Neuronal stem cell (in vitro differentiated cells): ENCODE data around the gene PLSCR1.

Experiments used
- DNase-seq: peaks from one replicate; pipeline ENCODE4 v3.0.0-alpha.2; 2013; ENCODE audit warnings: low spot score
- H2AFZ ChIP-seq: one replicate; pipeline ENCODE4 v1.6.1; 2013; ENCODE audit warnings: mild to moderate bottlenecking, low read length, inconsistent platforms
- H2AK5ac ChIP-seq: 2 replicates; pipeline ENCODE4 v1.6.1; 2013; ENCODE audit warnings: low read depth, mild to moderate bottlenecking, inconsistent platforms, low read length, moderate library complexity, mixed read lengths
- H2BK120ac ChIP-seq: 2 replicates; pipeline ENCODE4 v1.6.1; 2013; ENCODE audit warnings: low read depth, mild to moderate bottlenecking, inconsistent platforms, low read length, moderate library complexity, mixed read lengths
- H2BK12ac ChIP-seq: one replicate; pipeline ENCODE4 v1.6.1; 2013; ENCODE audit warnings: low read length, inconsistent platforms
- H2BK15ac ChIP-seq: 2 replicates; pipeline ENCODE4 v1.6.1; 2013; ENCODE audit warnings: mild to moderate bottlenecking, low read length, inconsistent platforms, mixed read lengths
- H2BK5ac ChIP-seq: one replicate; pipeline ENCODE4 v1.6.1; 2013; ENCODE audit warnings: inconsistent platforms, mild to moderate bottlenecking, low read length, moderate library complexity
- H3K14ac ChIP-seq: one replicate; pipeline ENCODE4 v1.6.1; 2013; ENCODE audit warnings: low read length, inconsistent platforms
- H3K18ac ChIP-seq: 2 replicates; pipeline ENCODE4 v1.6.1; 2013; ENCODE audit warnings: low read length, inconsistent platforms
- H3K23ac ChIP-seq: 2 replicates; pipeline ENCODE4 v1.6.1; 2013; ENCODE audit warnings: low read depth, mild to moderate bottlenecking, mixed read lengths, low read length, inconsistent platforms; ENCODE audit not compliant: poor library complexity
- H3K27ac ChIP-seq: replicated peaks from 3 replicates; pipeline ENCODE4 v1.5.1; 2013; ENCODE audit warnings: low read length, inconsistent platforms
- H3K27me3 ChIP-seq, 3 experiments: 2 replicates each; pipeline ENCODE4 v1.6.1; 2013; ENCODE audit warnings: low read length in 3 of 3, mild to moderate bottlenecking in 2 of 3, inconsistent platforms in 1 of 3, low read depth in 1 of 3, mixed read lengths in 1 of 3, moderate library complexity in 1 of 3; ENCODE audit not compliant: control insufficient read depth in 3 of 3, insufficient read depth in 3 of 3
- H3K36me3 ChIP-seq, 2 donors: replicated peaks in 1 of 2; 2 replicates each; pipeline ENCODE4 v1.6.1; 2013; ENCODE audit warnings: low read length in 2 of 2; ENCODE audit not compliant: control insufficient read depth in 2 of 2, insufficient read depth in 2 of 2
- H3K4ac ChIP-seq: 2 replicates; pipeline ENCODE4 v1.6.1; 2013; ENCODE audit warnings: inconsistent platforms, mild to moderate bottlenecking, low read length, moderate library complexity
- H3K4me1 ChIP-seq, 2 donors: 1 replicate in 1 of 2; 2 replicates in 1 of 2; pipeline ENCODE4 v1.6.1; 2013; ENCODE audit warnings: low read length in 2 of 2, low read depth in 1 of 2; ENCODE audit not compliant: control insufficient read depth in 2 of 2, insufficient read depth in 1 of 2
- H3K4me2 ChIP-seq: one replicate; pipeline ENCODE4 v1.6.1; 2013; ENCODE audit warnings: mild to moderate bottlenecking, low read length, inconsistent platforms; ENCODE audit not compliant: insufficient read depth, poor library complexity, severe bottlenecking
- H3K4me3 ChIP-seq, 2 donors: 2 replicates each; pipeline ENCODE4 v1.5.1; 2013; ENCODE audit warnings: low read length in 2 of 2, mild to moderate bottlenecking in 2 of 2, inconsistent platforms in 1 of 2, moderate library complexity in 1 of 2
- H3K79me1 ChIP-seq: one replicate; pipeline ENCODE4 v1.6.1; 2013; ENCODE audit warnings: low read depth, mild to moderate bottlenecking, inconsistent platforms, low read length, moderate library complexity
- H3K9ac ChIP-seq: one replicate; pipeline ENCODE4 v1.6.1; 2013; ENCODE audit warnings: mild to moderate bottlenecking, low read depth, low read length, inconsistent platforms; ENCODE audit not compliant: poor library complexity
- H3K9me3 ChIP-seq, 2 donors: replicated peaks in 1 of 2; 2 replicates each; pipeline versions ENCODE3 to v1.6.1; 2013; ENCODE audit warnings: low read length in 2 of 2, mild to moderate bottlenecking in 2 of 2, inconsistent platforms in 1 of 2, low read depth in 1 of 2, mixed read lengths in 1 of 2, moderate library complexity in 1 of 2; ENCODE audit not compliant: control insufficient read depth in 2 of 2, insufficient read depth in 1 of 2
- H4K8ac ChIP-seq: one replicate; pipeline ENCODE4 v1.6.1; 2013; ENCODE audit warnings: low read depth, mild to moderate bottlenecking, inconsistent platforms, low read length, moderate library complexity
- H4K91ac ChIP-seq: one replicate; pipeline ENCODE4 v1.6.1; 2013; ENCODE audit warnings: low read length, low read depth, mild to moderate bottlenecking, inconsistent platforms; ENCODE audit not compliant: poor library complexity
- WGBS, 2 donors: extraction: QIAGEN DNeasy Blood & Tissue Kit; methylation state at CpG; one replicate each; pipeline ENCODE4 v1.1.7; 2013; ENCODE audit warnings: missing lambda C conversion rate in 2 of 2, mixed read lengths in 1 of 2; ENCODE audit not compliant: insufficient read length in 2 of 2, insufficient replicate concordance in 1 of 2; ENCODE audit errors: extremely low coverage in 2 of 2; 5-methylcytosine and 5-hydroxymethylcytosine counted together

Gene PLSCR1

GRCh38 chr3:146537603-146538002 lies 6.8 kb downstream of the PLSCR1 start:
- Histone ChIP-seq H3K18ac (no peak overlapping the region), H3K4ac (no peak overlapping the region), H3K23ac (no peak overlapping the region), H3K36me3 (peaks cover 0 to 27% of the 10 kb centered on the region in 2 donors), H3K9me3 (peaks cover 0 to 20% of the 10 kb centered on the region in 2 donors), H3K14ac (no peak overlapping the region), H3K9ac (no peak overlapping the region), H4K8ac (no peak overlapping the region), H2BK15ac (no peak overlapping the region), H3K79me1 (no peaks in the 10 kb centered on the region), H3K27me3 (no peaks in the 10 kb centered on the region), H3K27ac (no peak overlapping the region), H3K4me2 (no peak overlapping the region), H2BK120ac (no peak overlapping the region), H2BK12ac (no peak overlapping the region), H4K91ac (no peak overlapping the region), H2BK5ac (no peak overlapping the region), H2AFZ (no peak overlapping the region), H2AK5ac (no peak overlapping the region), H3K4me1 (peaks cover 3% of the 10 kb centered on the region in 2 donors), H3K4me3 (no peak overlapping the region)
- no CpG with 5 or more reads among the region's 3 CpGs for WGBS, 2 donors
- DNase-seq = no peak

- Histone ChIP-seq H2BK12ac (no peak overlapping the region), H3K27me3 (no peaks in the 10 kb centered on the region), H2AK5ac (no peak overlapping the region), H3K4me3 (no peak overlapping the region), H3K4ac (no peak overlapping the region), H2BK120ac (no peak overlapping the region), H3K18ac (no peak overlapping the region), H3K14ac (no peak overlapping the region), H2BK5ac (no peak overlapping the region), H3K4me1 (peaks cover 3% of the 10 kb centered on the region in 2 donors), H3K36me3 (peaks cover 0 to 37% of the 10 kb centered on the region in 2 donors), H2BK15ac (no peak overlapping the region), H4K91ac (no peak overlapping the region), H4K8ac (no peak overlapping the region), H3K79me1 (no peaks in the 10 kb centered on the region), H3K23ac (no peak overlapping the region), H3K27ac (no peak overlapping the region), H3K9ac (no peak overlapping the region), H3K4me2 (no peak overlapping the region), H2AFZ (no peak overlapping the region), H3K9me3 (peaks cover 0 to 20% of the 10 kb centered on the region in 2 donors)
- DNase-seq = no peak
Observed at GRCh38 chr3:146536681-146537080, 7.7 kb downstream of the PLSCR1 start.

DNA sequence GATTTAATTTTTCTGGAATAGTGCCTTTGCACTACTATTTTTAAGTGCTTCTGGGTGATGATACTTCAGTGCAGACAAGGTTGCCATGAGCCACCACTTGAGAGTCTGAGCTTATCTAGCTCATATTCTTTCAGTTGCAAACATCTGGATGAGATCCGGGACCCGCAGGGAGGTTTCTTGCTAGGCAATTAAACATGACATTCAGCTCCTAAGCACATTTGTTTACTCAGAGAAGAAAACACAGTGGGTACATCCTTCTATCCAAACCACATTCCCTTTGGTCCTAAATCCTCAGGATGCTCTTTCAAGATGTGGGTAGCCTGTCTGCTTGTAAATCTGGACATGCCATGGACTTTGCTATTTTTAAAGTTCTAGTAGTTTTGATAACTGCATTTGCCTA lies 12.0 kb downstream of the PLSCR1 start:
- WGBS, 2 donors = no CpG with 5 or more reads among the region's 2 CpGs
- H3K9ac ChIP-seq = no peak overlapping the region

GRCh38 chr3:146530609-146531008 lies 13.8 kb downstream of the PLSCR1 start:
- Histone ChIP-seq H2BK15ac (no peak overlapping the region), H3K4ac (no peak overlapping the region), H3K9ac (no peak overlapping the region), H3K79me1 (no peaks in the 10 kb centered on the region), H3K27me3 (no peaks in the 10 kb centered on the region), H3K36me3 (peaks cover 0 to 69% of the 10 kb centered on the region in 2 donors), H2BK5ac (no peak overlapping the region), H3K9me3 (no peaks in the 10 kb centered on the region), H3K18ac (no peak overlapping the region), H2AK5ac (no peak overlapping the region), H3K4me3 (no peak overlapping the region), H3K14ac (no peak overlapping the region), H4K91ac (no peak overlapping the region), H4K8ac (no peak overlapping the region), H3K27ac (no peak overlapping the region), H2BK12ac (no peak overlapping the region), H2BK120ac (no peak overlapping the region), H2AFZ (no peak overlapping the region), H3K4me2 (no peak overlapping the region), H3K4me1 (no peaks in the 10 kb centered on the region), H3K23ac (no peak overlapping the region)
- no peak for DNase-seq
- WGBS, 2 donors = no CpG with 5 or more reads among the region's 2 CpGs

More for the DNA sequence above, 12.0 kb downstream of the PLSCR1 start:
- no peak overlapping the region for H3K18ac ChIP-seq
- H2BK12ac ChIP-seq = no peak overlapping the region
- H3K4me2 ChIP-seq = no peak overlapping the region
- H2BK5ac ChIP-seq = no peak overlapping the region
- H2BK120ac ChIP-seq = no peak overlapping the region
- H3K4me1 ChIP-seq = peaks cover 3% of the 10 kb centered on the region in 2 donors
- DNase-seq = no peak
- H3K23ac ChIP-seq = no peak overlapping the region
- no peak overlapping the region for H4K91ac ChIP-seq
- peaks cover 0 to 60% of the 10 kb centered on the region in 2 donors for H3K36me3 ChIP-seq
- H3K4me3 ChIP-seq = no peak overlapping the region
- H3K14ac ChIP-seq = no peak overlapping the region
- no peak overlapping the region for H3K27ac ChIP-seq
- H3K9me3 ChIP-seq = no peaks in the 10 kb centered on the region
- H3K79me1 ChIP-seq = no peaks in the 10 kb centered on the region
- H2AFZ ChIP-seq = no peak overlapping the region
- no peaks in the 10 kb centered on the region for H3K27me3 ChIP-seq
- no peak overlapping the region for H2AK5ac ChIP-seq
- H2BK15ac ChIP-seq = no peak overlapping the region
- no peak overlapping the region for H4K8ac ChIP-seq
- H3K4ac ChIP-seq = no peak overlapping the region
